ENCODE measurements around the gene UMAD1. TPM values are rescaled to one million over a fixed set of nuclear protein-coding genes. Genes with fewer than 3 reads are reported as not detected.

UMAD1 gene
- total and polyA plus RNA-seq, 2 of the 4 experiments (the other 2 are of a cell fraction), result 5.2 to 8.4 TPM

DNA sequence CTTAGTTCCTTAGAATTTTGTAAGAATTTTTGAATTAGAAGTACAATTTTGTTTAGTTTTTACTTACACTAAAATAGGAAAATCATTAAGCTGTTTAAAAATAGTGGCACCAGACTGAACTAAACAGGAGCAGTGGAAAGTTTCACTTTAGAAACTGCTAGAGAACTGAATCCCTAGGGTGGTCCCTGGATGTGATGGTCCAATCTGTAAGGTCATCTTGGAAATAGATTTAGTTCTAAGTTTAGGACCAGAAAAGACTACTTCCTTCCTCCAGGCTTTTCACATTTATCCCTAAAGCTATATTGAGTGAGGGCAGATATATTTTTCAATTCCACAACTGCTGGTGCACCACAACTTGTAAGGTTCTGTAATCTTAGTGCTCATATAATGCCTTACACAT lies 58.8 kb downstream of the UMAD1 start:
- CTCF ChIA-PET, result interaction anchor here (1.0 to 1.4 kb wide), 2 partner anchors 8 to 18 kb away, joined by 3 to 7 read pairs; no protein-coding TSS in a partner anchor
- DNase-seq (no peak), ATAC-seq (ENCODE audit: low read depth) (no peak)
- Histone ChIP-seq H3K27ac (ENCODE audit: insufficient read depth, low read length) (peak overlapping the region; percentile 33; the same call in 1 of the 2 replicates), H4K91ac (ENCODE audit: insufficient read depth, low read depth, low read length) (peak overlapping the region; percentile 62; the same call in 1 of the 2 replicates), H4K20me1 (ENCODE audit: insufficient read depth, low read length) (no peaks in the 10 kb centered on the region), H3K9me3 (ENCODE audit: control insufficient read depth, insufficient read depth, low read length) (peaks cover 6% of the 10 kb centered on the region; the same call in 1 of the 2 replicates), H4K8ac (ENCODE audit: low read depth in 2 of 2, low read length in 2 of 2) (peak overlapping the region in 1 of 2 experiments; percentile 20; a peak in 1 of 4 replicates), H3K79me1 (ENCODE audit: low read depth in 1 of 2, low read length in 2 of 2) (peaks cover 2 to 6% of the 10 kb centered on the region in 2 experiments; a peak in 2 of 4 replicates), H3K27me3 (ENCODE audit: control insufficient read depth, insufficient read depth, low read length) (no peaks in the 10 kb centered on the region), H2AK9ac (replicated peaks; ENCODE audit: low read depth, low read length, poor library complexity) (no peak overlapping the region), H3K4me2 (ENCODE audit: low read depth, low read length) (peak overlapping the region; percentile 78; the same call in 1 of the 2 replicates), H3K14ac (replicated peaks; ENCODE audit: low read depth, low read length) (peak overlapping the region; percentile 83), H2BK15ac (ENCODE audit: low read depth, low read length) (no peak overlapping the region), H3K23ac (ENCODE audit: low read depth, low read length) (peak overlapping the region; percentile 68; the same call in 1 of the 2 replicates), H3K36me3 (ENCODE audit: control insufficient read depth, insufficient read depth, low read length) (no peaks in the 10 kb centered on the region), H2BK5ac (ENCODE audit: low read depth, low read length, poor library complexity, severe bottlenecking) (peak overlapping the region; percentile 71), H2BK20ac (ENCODE audit: low read depth, low read length) (peak overlapping the region; percentile 48), H3K4me1 (ENCODE audit: control insufficient read depth, insufficient read depth, low read length) (peaks cover 4% of the 10 kb centered on the region; the same call in 1 of the 2 replicates), H2BK120ac (ENCODE audit: low read depth, low read length) (peak overlapping the region; percentile 75), H3K9me1 (ENCODE audit: insufficient read depth, low read length) (no peaks in the 10 kb centered on the region; the same call in 1 of the 2 replicates), H3K9ac (ENCODE audit: low read depth, low read length) (no peak overlapping the region; the same call in 1 of the 2 replicates), H2AFZ (replicated peaks; ENCODE audit: low read length, poor library complexity) (no peak overlapping the region), H3K4ac (ENCODE audit: low read depth, low read length) (peak overlapping the region; percentile 57; the same call in 1 of the 2 replicates), H3K56ac (ENCODE audit: extremely low read depth, insufficient read depth, low read length) (no peak overlapping the region), H3K18ac (ENCODE audit: low read depth, low read length) (peak overlapping the region; percentile 74; the same call in 1 of the 2 replicates), H3K4me3 (ENCODE audit: insufficient read depth, low read depth, low read length) (no peak overlapping the region), H2AK5ac (ENCODE audit: low read depth, low read length) (no peak overlapping the region), H4K5ac (ENCODE audit: low read depth, low read length) (peak overlapping the region; percentile 74; the same call in 1 of the 2 replicates)
- POLR2A ChIA-PET (ENCODE audit: unreplicated experiment), result no interaction called here
- in situ Hi-C loops (cut with MboI; ENCODE audit: low sequenced_read_pairs), result no loop called here
- TF ChIP-seq BHLHE40 (IDR thresholded peaks at IDR 0.05; ENCODE audit: low read depth, low read length), result no peak
- no peak for TF ChIP-seq RCOR1 (IDR thresholded peaks at IDR 0.05; ENCODE audit: insufficient replicate concordance, low read length)
- TF ChIP-seq MAFK (IDR thresholded peaks at IDR 0.05; ENCODE audit: low read depth, low read length), result no peak
- TF ChIP-seq, protein P1, sequence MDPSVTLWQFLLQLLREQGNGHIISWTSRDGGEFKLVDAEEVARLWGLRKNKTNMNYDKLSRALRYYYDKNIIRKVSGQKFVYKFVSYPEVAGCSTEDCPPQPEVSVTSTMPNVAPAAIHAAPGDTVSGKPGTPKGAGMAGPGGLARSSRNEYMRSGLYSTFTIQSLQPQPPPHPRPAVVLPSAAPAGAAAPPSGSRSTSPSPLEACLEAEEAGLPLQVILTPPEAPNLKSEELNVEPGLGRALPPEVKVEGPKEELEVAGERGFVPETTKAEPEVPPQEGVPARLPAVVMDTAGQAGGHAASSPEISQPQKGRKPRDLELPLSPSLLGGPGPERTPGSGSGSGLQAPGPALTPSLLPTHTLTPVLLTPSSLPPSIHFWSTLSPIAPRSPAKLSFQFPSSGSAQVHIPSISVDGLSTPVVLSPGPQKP (IDR thresholded peaks at IDR 0.05; ENCODE audit: borderline replicate concordance, low read depth, low read length), result no peak
- TF ChIP-seq MXI1 (IDR thresholded peaks at IDR 0.05; ENCODE audit: borderline replicate concordance, low read depth, low read length), result no peak
- TF ChIP-seq, protein P2, sequence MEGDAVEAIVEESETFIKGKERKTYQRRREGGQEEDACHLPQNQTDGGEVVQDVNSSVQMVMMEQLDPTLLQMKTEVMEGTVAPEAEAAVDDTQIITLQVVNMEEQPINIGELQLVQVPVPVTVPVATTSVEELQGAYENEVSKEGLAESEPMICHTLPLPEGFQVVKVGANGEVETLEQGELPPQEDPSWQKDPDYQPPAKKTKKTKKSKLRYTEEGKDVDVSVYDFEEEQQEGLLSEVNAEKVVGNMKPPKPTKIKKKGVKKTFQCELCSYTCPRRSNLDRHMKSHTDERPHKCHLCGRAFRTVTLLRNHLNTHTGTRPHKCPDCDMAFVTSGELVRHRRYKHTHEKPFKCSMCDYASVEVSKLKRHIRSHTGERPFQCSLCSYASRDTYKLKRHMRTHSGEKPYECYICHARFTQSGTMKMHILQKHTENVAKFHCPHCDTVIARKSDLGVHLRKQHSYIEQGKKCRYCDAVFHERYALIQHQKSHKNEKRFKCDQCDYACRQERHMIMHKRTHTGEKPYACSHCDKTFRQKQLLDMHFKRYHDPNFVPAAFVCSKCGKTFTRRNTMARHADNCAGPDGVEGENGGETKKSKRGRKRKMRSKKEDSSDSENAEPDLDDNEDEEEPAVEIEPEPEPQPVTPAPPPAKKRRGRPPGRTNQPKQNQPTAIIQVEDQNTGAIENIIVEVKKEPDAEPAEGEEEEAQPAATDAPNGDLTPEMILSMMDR (conservative IDR thresholded peaks at IDR 0.05; ENCODE audit: low read depth, low read length), result no peak
- no peak for TF ChIP-seq FOS (IDR thresholded peaks at IDR 0.05; ENCODE audit: low read depth, low read length)
- TF ChIP-seq, protein P3, sequence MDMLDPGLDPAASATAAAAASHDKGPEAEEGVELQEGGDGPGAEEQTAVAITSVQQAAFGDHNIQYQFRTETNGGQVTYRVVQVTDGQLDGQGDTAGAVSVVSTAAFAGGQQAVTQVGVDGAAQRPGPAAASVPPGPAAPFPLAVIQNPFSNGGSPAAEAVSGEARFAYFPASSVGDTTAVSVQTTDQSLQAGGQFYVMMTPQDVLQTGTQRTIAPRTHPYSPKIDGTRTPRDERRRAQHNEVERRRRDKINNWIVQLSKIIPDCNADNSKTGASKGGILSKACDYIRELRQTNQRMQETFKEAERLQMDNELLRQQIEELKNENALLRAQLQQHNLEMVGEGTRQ (IDR thresholded peaks at IDR 0.05; ENCODE audit: low read depth, low read length), result no peak
- no peak for TF ChIP-seq CHD1 (IDR thresholded peaks at IDR 0.05; ENCODE audit: low read depth, low read length)
- TF ChIP-seq RAD21 (IDR thresholded peaks at IDR 0.05; ENCODE audit: low read length), result no peak
- BruUV-seq (replicated peaks), result no TSS peak
- dilution Hi-C loops (cut with HindIII; ENCODE audit: low sequenced_read_pairs, unreplicated experiment), result no loop called here
- intact Hi-C loops (cut with micrococcal nuclease), result loop anchor here (5.0 kb wide), 3 partner anchors 57 to 273 kb away; partner anchors contain the start of gene UMAD1
